Measurements from ENCODE around the gene AEN. TPM values are rescaled to one million over a fixed set of nuclear protein-coding genes. Genes with fewer than 3 reads are reported as not detected.
A peak's percentile ranks its signal among the peaks of the same experiment; 100 is the strongest.
"Not testable (repeated sequence)": the region's sequence is repeated elsewhere in the genome, so short reads cannot be mapped to it uniquely, and the experiment has no call there.

Gene AEN
- total RNA-seq, 2 donors from 2014 or later: 13.8 to 23.8 TPM

DNA sequence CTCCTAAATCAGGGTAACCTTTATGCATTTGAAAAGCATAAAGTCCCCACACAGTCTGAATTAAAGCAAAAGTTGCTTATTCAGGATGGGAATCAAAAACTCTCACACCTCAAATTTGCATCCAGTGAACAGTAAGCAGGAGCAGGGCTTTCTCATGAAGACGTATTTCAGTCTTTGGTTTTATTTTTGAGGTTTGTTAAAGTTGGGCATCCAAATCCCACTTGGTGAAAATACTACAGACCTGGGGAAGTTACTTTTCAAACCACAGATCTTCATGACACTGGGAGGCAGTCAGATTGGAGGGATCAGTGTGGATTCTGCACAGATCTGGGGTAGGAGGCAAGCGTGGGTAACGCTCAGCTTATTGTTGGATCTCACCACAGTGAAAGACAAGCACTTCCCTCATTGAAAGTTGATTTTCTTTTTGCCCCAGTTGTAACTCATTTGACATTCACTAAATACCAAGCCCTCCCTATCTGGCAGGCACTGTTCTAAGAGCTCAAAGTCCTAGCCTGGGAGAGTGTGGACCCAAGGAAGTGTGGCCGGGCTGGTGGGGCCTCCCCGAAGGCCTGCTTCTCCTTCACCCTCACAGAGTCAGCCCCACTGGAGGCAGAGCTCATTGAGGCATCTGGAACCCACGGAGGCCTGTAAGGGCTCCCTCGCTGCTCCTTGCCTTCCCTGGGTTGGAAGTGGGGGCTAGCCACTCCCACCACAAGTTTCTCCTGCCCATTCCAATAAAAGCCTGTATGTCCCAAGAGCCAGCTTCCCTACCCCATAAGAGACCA, 16.9 kb downstream of the AEN start:
- H3K27me3 ChIP-seq: no peaks in the 10 kb centered on the region
- H3K27ac ChIP-seq: peak overlapping the region; percentile 96
- H3K9ac ChIP-seq (ENCODE audit: low read depth in 2 of 2, low read length in 2 of 2): peak overlapping the region; percentile 52 to 93
- peaks cover 5% of the 10 kb centered on the region for H3K4me1 ChIP-seq
- H3K9me3 ChIP-seq: no peaks in the 10 kb centered on the region
- peak overlapping the region; percentile 30 for H3K4me3 ChIP-seq
- no peak for DNase-seq
- intact Hi-C loops (cut with DNase I): no loop called here
- H3K36me3 ChIP-seq: no peaks in the 10 kb centered on the region
- TF ChIP-seq, protein P1, sequence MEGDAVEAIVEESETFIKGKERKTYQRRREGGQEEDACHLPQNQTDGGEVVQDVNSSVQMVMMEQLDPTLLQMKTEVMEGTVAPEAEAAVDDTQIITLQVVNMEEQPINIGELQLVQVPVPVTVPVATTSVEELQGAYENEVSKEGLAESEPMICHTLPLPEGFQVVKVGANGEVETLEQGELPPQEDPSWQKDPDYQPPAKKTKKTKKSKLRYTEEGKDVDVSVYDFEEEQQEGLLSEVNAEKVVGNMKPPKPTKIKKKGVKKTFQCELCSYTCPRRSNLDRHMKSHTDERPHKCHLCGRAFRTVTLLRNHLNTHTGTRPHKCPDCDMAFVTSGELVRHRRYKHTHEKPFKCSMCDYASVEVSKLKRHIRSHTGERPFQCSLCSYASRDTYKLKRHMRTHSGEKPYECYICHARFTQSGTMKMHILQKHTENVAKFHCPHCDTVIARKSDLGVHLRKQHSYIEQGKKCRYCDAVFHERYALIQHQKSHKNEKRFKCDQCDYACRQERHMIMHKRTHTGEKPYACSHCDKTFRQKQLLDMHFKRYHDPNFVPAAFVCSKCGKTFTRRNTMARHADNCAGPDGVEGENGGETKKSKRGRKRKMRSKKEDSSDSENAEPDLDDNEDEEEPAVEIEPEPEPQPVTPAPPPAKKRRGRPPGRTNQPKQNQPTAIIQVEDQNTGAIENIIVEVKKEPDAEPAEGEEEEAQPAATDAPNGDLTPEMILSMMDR (IDR thresholded peaks at IDR 0.05): no peak

DNA sequence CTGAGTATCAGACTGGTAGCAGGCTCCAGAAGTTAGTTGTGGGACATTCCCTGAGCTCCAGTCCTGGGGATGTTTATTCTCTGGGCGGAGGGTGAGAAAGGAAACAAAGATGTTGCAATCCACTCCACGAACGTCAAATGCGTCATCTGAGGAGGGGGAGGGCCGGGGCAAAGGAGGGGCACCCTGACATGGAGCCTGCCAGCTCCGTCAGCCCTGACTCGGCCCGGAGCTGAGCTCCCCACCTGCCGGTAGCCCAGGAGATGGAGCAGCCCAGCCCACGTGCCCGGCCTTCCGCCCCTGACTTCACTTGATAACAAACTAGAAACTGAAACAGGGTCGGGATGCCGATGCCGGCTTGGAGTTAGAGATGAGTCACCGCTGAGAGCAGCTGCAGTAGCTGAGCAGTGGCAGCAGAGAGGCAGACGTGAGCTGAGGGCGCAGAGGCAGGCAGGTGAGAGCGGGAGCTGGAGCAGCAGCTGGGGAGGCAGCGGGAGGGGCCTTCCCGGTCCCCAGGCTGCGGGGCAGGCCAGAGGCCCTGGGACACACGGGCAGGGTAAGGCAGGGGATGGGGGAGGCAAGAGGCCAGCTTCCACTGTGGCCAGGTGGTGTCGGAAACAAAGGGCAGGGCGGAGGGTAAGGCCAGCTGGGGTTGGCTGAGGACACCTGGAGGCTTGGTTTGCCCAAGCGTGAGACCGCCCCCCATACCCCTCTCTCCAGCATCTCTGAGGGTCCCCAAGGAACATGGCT, 17.7 kb downstream of the AEN start, which contains the start of gene ISG20:
TSS of gene ISG20 (plus strand) at position 391 of the 747 bp plus-strand sequence. CDS start at position 742, 351 bp downstream.
- peak within 1 kb of the TSS; percentile 30 for H3K4me3 ChIP-seq
- no peaks in the 10 kb centered on the region for H3K27me3 ChIP-seq
- H3K36me3 ChIP-seq: no peaks in the 10 kb centered on the region
- H3K9ac ChIP-seq (ENCODE audit: low read depth in 2 of 2, low read length in 2 of 2): peak within 1 kb of the TSS; percentile 86 to 93
- peaks cover 5% of the 10 kb centered on the region for H3K4me1 ChIP-seq
- intact Hi-C loops (cut with DNase I): no loop called here
- DNase-seq: peak; percentile 94
- peak within 1 kb of the TSS; percentile 96 for H3K27ac ChIP-seq
- TF ChIP-seq, protein P1 (IDR thresholded peaks at IDR 0.05): peak; percentile 18
- no peaks in the 10 kb centered on the region for H3K9me3 ChIP-seq

DNA sequence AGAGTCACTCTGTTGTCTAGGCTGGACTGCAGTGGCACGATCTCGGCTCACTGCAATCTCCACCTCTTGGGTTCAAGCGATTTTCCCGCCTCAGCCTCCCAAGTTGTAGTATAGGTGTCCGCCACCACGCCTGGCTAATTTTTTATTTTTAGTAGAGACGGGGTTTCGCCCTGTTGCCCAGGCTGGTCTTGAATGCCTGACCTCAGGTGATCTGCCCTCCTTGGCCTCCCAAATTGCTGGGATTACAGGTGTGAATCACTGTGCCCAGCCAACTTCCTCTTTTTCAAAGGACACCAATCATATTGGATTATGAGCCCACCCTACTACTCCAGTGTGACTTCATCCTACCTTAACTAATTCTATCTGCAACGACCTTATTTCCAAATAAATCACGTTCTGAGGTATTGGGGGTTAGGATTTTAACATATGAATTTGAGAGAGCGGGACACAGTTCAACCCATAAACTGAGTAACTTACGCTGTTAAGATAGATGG, 20.9 kb downstream of the AEN start:
- H3K27ac ChIP-seq: no peak overlapping the region
- H3K4me3 ChIP-seq: no peak overlapping the region
- TF ChIP-seq, protein P1 (IDR thresholded peaks at IDR 0.05): no peak
- H3K27me3 ChIP-seq: no peaks in the 10 kb centered on the region
- no peak overlapping the region for H3K9ac ChIP-seq (ENCODE audit: low read depth in 2 of 2, low read length in 2 of 2)
- no peaks in the 10 kb centered on the region for H3K9me3 ChIP-seq
- intact Hi-C loops (cut with DNase I): no loop called here
- no peak for DNase-seq
- H3K4me1 ChIP-seq: peaks cover 5% of the 10 kb centered on the region
- H3K36me3 ChIP-seq: no peaks in the 10 kb centered on the region

DNA sequence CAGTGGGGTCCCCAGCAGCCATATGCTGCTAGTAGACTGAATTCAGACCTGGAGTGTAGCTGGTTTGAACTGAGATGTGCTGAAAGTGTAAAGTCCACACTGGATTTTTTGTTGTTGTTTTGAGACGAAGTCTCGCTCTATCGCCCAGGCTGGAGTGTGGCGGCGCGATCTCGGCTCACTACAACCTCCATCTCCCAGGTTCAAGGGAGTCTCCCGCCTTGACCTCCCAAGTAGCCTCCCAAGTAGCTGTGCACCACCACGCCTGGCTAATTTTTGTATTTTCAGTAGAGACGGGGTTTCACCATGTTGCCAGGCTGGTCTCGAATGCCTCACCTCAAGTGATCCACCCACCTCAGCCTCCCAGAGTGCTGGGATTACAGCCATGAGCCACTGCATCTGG, 21.4 kb downstream of the AEN start:
- H3K9ac ChIP-seq (ENCODE audit: low read depth in 2 of 2, low read length in 2 of 2); H3K4me3 ChIP-seq; H3K4me1 ChIP-seq; intact Hi-C loops (cut with DNase I); DNase-seq; H3K27ac ChIP-seq; H3K36me3 ChIP-seq; H3K9me3 ChIP-seq; H3K27me3 ChIP-seq: not testable (repeated sequence)

DNA sequence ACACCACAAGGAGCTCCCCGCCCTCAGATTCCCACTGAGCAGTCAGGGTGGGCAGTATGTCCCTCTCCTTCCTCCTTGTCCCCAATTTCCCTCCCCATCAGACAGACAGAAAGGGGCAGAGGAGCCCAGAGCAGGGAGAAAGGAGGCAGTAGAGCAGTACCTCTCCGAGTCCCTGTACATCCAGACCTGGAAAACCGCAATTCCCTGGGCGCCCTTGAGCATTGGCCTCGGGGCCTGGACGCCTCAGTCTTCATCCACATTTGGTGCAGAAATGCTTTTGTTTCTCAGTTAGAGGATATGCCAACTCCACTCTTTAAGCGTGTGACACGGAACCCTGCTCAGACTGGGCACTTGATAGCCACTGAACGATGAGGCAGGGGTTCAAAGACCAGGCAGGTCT, 23.6 kb downstream of the AEN start:
- no peak for DNase-seq
- Histone ChIP-seq H3K4me3 (no peak overlapping the region), H3K36me3 (no peaks in the 10 kb centered on the region), H3K27ac (no peak overlapping the region), H3K9ac (ENCODE audit: low read depth in 2 of 2, low read length in 2 of 2) (no peak overlapping the region), H3K4me1 (peaks cover 19% of the 10 kb centered on the region), H3K9me3 (no peaks in the 10 kb centered on the region), H3K27me3 (no peaks in the 10 kb centered on the region)
- TF ChIP-seq, protein P1 (IDR thresholded peaks at IDR 0.05): no peak
- intact Hi-C loops (cut with DNase I): no loop called here
